Thoracic aorta (tissue), 2 donors: ENCODE data around the gene DGKD. TPM values are rescaled to one million over a fixed set of nuclear protein-coding genes. Genes with fewer than 3 reads are reported as not detected.
A peak's percentile ranks its signal among the peaks of the same experiment; 100 is the strongest.

Experiments
- ATAC-seq: fragments of 150-250 bp; one replicate; pipeline ENCODE4 v1.8.0; 2017; ENCODE audit warnings: low read depth; ENCODE audit not compliant: insufficient number of reproducible peaks, low FRiP score
- DNase-seq: peaks from one replicate; pipeline ENCODE4 v3.0.0-alpha.2; 2020; ENCODE audit warnings: low spot score
- H3K27ac ChIP-seq, 2 donors: fragments of 200-600 bp; sonication (generic); 1 replicate in 1 of 2; 2 replicates in 1 of 2; pipeline ENCODE4 v1.5.1; 2016; ENCODE audit warnings: mild to moderate bottlenecking in 2 of 2, moderate library complexity in 2 of 2
- H3K27me3 ChIP-seq: fragments of 200-600 bp; sonication (generic); replicated peaks from 2 replicates; pipeline ENCODE4 v1.6.0; 2016; ENCODE audit warnings: mild to moderate bottlenecking; ENCODE audit not compliant: insufficient read depth
- H3K36me3 ChIP-seq: fragments of 200-600 bp; sonication (generic); one replicate; pipeline ENCODE4 v1.5.1; 2016
- H3K4me1 ChIP-seq, 2 donors: fragments of 200-600 bp; sonication (generic); 1 replicate in 1 of 2; 2 replicates in 1 of 2; pipeline versions ENCODE4 v1.5.1 to v1.6.0; 2016; ENCODE audit warnings: low read depth in 2 of 2, mild to moderate bottlenecking in 1 of 2; ENCODE audit not compliant: control insufficient read depth in 1 of 2
- H3K4me3 ChIP-seq: fragments of 200-600 bp; sonication (generic); 2 replicates; pipeline ENCODE4 v1.5.1; 2016; ENCODE audit warnings: mild to moderate bottlenecking
- H3K9me3 ChIP-seq: fragments of 200-600 bp; sonication (generic); 2 replicates; pipeline ENCODE4 v1.5.1; 2016
- total RNA-seq, 2 donors: library from RNA; depleted of rRNA; stranded (reverse); fragments of >200 nt; gene quantifications; one replicate each; pipeline versions ENCODE4 v1.1.0 to v1.2.3, GENCODE V29; 2016
- TF ChIP-seq, protein P1 (sequence below): fragments of 200-600 bp; sonication (generic); IDR thresholded peaks from one replicate; pipeline ENCODE4 v1.5.1; 2019; ENCODE audit warnings: antibody characterized with exemption

The DGKD gene
- total RNA-seq, 2 donors from 2014 or later: 47.3 to 47.9 TPM

DNA sequence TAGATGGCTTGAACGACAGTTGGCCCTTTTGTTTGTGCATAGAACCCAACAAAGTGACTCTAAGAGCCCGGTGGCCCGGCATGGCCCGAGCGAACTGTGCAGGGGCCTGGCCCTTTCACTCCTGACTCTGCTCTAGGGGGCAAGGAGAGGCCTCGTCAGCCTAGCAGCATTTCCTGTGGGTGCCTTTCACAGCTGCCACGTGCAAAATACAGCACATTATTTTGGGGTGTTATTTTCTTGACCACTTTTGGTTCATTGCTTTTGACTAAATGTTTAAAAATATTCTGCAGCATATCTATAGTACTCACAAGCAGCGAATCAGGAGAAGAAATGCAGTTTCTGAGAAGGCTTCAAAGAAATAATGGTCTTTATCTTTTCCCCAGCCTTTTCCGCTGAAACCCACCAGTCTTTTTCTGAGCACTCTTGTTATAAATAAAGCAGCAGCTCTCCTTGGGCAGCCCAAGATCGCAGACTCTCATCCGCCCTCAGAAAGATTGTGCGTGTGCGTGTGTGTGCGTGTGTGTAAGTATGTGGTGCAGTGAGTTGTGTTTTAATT, 31.3 kb downstream of the DGKD start:
- Histone ChIP-seq H3K9me3 (no peaks in the 10 kb centered on the region), H3K4me1 (peaks cover 9 to 51% of the 10 kb centered on the region in 2 donors), H3K36me3 (no peaks in the 10 kb centered on the region), H3K4me3 (no peak overlapping the region), H3K27ac (no peak overlapping the region), H3K27me3 (no peaks in the 10 kb centered on the region)
- TF ChIP-seq, protein P1, sequence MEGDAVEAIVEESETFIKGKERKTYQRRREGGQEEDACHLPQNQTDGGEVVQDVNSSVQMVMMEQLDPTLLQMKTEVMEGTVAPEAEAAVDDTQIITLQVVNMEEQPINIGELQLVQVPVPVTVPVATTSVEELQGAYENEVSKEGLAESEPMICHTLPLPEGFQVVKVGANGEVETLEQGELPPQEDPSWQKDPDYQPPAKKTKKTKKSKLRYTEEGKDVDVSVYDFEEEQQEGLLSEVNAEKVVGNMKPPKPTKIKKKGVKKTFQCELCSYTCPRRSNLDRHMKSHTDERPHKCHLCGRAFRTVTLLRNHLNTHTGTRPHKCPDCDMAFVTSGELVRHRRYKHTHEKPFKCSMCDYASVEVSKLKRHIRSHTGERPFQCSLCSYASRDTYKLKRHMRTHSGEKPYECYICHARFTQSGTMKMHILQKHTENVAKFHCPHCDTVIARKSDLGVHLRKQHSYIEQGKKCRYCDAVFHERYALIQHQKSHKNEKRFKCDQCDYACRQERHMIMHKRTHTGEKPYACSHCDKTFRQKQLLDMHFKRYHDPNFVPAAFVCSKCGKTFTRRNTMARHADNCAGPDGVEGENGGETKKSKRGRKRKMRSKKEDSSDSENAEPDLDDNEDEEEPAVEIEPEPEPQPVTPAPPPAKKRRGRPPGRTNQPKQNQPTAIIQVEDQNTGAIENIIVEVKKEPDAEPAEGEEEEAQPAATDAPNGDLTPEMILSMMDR: no peak
- DNase-seq (no peak), ATAC-seq (no peak)

DNA sequence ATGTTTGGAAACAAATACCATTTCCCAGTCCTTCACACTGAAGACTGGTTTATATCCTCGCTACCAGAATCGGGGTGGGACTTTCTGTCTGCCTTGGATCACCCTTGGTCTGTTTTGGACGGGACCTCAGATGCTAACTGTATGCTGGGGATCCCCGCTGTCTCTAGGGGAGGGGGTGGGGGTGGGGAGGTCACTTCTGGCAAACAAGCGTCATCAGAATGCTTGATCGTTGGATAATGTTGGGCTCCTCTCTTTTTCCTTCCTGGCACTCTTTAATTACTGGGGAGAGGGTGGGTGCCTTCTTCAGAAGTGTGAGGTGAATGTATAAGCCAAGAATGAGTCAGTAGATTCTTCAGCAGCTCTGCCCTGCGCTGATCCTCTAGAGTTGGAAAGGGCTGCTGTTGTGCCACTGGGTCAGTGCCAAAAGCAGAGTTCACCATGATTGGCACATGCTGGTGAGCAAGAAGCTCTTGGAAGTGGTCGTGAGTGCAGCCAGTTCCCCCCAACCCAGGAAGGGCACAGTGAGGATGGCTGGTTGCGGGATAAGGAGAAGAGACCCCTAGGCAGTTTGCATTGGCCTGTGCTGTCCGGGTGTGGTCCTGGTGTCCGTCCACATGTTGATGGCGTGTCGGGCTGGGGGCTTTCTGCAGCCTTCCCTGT, 32.2 kb downstream of the DGKD start:
- TF ChIP-seq, protein P1: no peak
- H3K27me3 ChIP-seq: no peaks in the 10 kb centered on the region
- H3K4me3 ChIP-seq: peak overlapping the region; percentile 63
- no peak for DNase-seq
- no peaks in the 10 kb centered on the region for H3K36me3 ChIP-seq
- peaks cover 9 to 54% of the 10 kb centered on the region in 2 donors for H3K4me1 ChIP-seq
- ATAC-seq: no peak
- peak overlapping the region; percentile 61 to 87 for H3K27ac ChIP-seq
- no peaks in the 10 kb centered on the region for H3K9me3 ChIP-seq

DNA sequence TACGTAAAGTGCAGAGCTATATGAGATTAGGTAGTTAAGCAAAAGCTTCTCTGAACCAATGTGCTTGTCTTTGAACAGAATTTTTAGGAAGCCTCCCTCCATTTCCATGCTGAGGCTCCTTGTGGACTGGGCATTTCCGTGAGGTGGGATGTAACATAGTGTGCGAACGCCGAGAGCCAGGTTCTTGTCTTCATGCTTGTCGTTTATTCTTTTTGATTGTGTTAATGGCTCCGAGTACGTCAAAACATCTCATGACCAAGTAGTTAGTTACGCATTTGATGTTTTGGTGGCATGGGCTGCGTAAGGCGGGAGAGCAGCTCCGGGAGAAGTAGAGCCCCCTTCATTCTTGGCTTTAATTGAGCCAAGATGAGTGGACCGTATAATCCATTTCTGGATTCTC, 32.9 kb downstream of the DGKD start:
- Histone ChIP-seq H3K27me3 (no peaks in the 10 kb centered on the region), H3K27ac (peak overlapping the region; percentile 61 to 87), H3K4me1 (peaks cover 9 to 54% of the 10 kb centered on the region in 2 donors), H3K36me3 (no peaks in the 10 kb centered on the region), H3K9me3 (no peaks in the 10 kb centered on the region), H3K4me3 (peak overlapping the region; percentile 63)
- DNase-seq (no peak), ATAC-seq (peak; percentile 10)
- TF ChIP-seq, protein P1: no peak

DNA sequence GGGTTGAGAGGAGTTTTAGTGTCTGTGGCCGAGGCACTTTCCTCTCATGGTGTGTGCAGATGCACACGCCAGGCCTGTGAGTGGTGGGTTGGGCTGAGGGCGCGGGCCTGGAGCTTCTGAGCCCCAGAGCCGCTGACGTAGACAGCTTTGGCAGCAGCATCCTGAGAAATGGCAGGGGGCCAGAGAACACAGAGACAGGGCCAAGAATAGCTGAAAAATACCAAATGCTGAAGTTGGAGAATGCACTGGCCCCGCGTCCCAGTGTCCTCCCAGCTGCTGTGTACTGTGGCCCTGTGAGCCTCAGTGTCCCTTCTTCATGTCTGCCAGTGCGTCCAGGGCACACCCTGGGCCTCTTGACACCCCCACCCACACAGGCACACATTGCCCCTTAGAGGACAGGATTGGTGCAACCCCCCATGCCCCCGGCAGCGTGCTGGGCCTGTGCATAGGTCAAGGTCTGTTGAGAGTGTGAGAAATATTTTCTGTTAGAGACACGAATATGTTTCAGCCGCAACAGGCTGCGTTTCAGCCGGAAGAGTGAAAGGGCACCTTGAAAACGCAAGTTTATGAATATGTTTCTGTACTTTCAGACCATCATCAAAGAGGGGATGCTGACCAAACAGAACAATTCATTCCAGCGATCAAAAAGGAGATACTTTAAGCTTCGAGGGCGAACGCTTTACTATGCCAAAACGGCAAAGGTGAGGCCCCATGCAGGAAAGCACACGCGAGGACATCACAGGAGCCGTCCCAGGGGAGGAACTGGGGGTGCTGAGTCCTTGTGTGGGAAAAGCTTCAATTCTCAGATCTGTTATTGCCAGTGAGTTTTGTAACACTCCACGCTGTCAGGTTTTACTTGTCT, 33.6 kb downstream of the DGKD start:
- H3K4me3 ChIP-seq: peak overlapping the region; percentile 63
- H3K4me1 ChIP-seq: peaks cover 9 to 56% of the 10 kb centered on the region in 2 donors
- H3K9me3 ChIP-seq: no peaks in the 10 kb centered on the region
- DNase-seq (peak; percentile 60), ATAC-seq (peak; percentile 88)
- peak overlapping the region; percentile 71 to 87 for H3K27ac ChIP-seq
- TF ChIP-seq, protein P1: no peak
- no peaks in the 10 kb centered on the region for H3K27me3 ChIP-seq
- no peaks in the 10 kb centered on the region for H3K36me3 ChIP-seq

DNA sequence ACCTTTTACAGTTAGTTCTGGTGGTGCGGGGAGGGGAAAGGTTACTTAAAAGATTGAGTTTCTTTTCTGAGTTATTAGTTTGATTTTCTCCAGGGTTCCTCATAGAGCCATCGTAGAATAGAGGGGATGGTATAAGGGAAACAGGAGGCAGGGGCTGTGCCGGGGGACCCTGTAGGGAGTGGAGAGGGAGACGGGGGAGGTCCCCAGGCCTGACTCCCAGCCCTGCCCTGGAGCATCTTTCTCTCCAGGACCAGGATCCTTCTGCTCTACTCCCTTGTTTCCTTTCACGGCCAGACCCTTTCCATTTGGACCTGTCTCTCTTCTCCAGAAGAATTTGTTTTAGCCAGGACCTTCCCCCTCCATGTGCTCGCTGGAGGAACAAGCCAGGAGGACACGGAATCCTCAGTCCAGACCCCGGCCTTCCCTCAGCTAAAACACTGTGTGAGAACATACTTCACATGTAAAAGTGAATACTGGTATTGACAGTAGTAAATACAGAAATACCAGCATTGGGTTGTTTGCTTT, 35.4 kb downstream of the DGKD start:
- no peak overlapping the region for H3K4me3 ChIP-seq
- H3K27me3 ChIP-seq: no peaks in the 10 kb centered on the region
- TF ChIP-seq, protein P1: no peak
- ATAC-seq (no peak), DNase-seq (no peak)
- peaks cover 9 to 56% of the 10 kb centered on the region in 2 donors for H3K4me1 ChIP-seq
- H3K36me3 ChIP-seq: no peaks in the 10 kb centered on the region
- no peaks in the 10 kb centered on the region for H3K9me3 ChIP-seq
- H3K27ac ChIP-seq: peak overlapping the region; percentile 0 to 12
